ENCODE measurements around the gene ZBED5. TPM values are rescaled to one million over a fixed set of nuclear protein-coding genes. Genes with fewer than 3 reads are reported as not detected.

The ZBED5 gene
- total RNA-seq, 1 experiment from 2014 or later: 43.5 TPM

- H3K27ac ChIP-seq (ENCODE audit: low read depth, low read length, poor library complexity, severe bottlenecking): no peak overlapping the region
- intact Hi-C loops (cut with micrococcal nuclease; ENCODE audit: unreplicated experiment): no loop called here
- BruUV-seq (replicated peaks): no TSS peak
- no peak for DNase-seq (ENCODE audit: low spot score)
- no peaks in the 10 kb centered on the region for H3K9me3 ChIP-seq (ENCODE audit: low read depth, low read length, poor library complexity, severe bottlenecking)
- peaks cover 14% of the 10 kb centered on the region for H3K4me1 ChIP-seq (ENCODE audit: insufficient read depth, low read length, poor library complexity, severe bottlenecking)
- no peaks in the 10 kb centered on the region for H3K27me3 ChIP-seq (replicated peaks; ENCODE audit: insufficient read depth, low read depth, low read length, poor library complexity)
- TF ChIP-seq CTCF (conservative IDR thresholded peaks at IDR 0.05; ENCODE audit: low read depth, low read length) (no peak), EZH2 (IDR thresholded peaks at IDR 0.05; ENCODE audit: borderline replicate concordance, low read depth, low read length, poor library complexity, severe bottlenecking) (no peak)
- POLR2A ChIA-PET (ENCODE audit: low non-redundant PET): no interaction called here
- no peak overlapping the region for H3K4me3 ChIP-seq (ENCODE audit: low read depth, low read length, poor library complexity, severe bottlenecking)
- CTCF ChIA-PET: no interaction called here
- no peaks in the 10 kb centered on the region for H3K36me3 ChIP-seq (ENCODE audit: insufficient read depth, low read length, poor library complexity, severe bottlenecking)
Measured at GRCh38 chr11:10895285-10895684, 37.4 kb upstream of the ZBED5 start.

- Histone ChIP-seq H3K27ac (ENCODE audit: low read depth, low read length, poor library complexity, severe bottlenecking) (no peak overlapping the region), H3K27me3 (replicated peaks; ENCODE audit: insufficient read depth, low read depth, low read length, poor library complexity) (no peaks in the 10 kb centered on the region), H3K4me3 (ENCODE audit: low read depth, low read length, poor library complexity, severe bottlenecking) (no peak overlapping the region), H3K36me3 (ENCODE audit: insufficient read depth, low read length, poor library complexity, severe bottlenecking) (no peaks in the 10 kb centered on the region), H3K4me1 (ENCODE audit: insufficient read depth, low read length, poor library complexity, severe bottlenecking) (peaks cover 8% of the 10 kb centered on the region), H3K9me3 (ENCODE audit: low read depth, low read length, poor library complexity, severe bottlenecking) (no peaks in the 10 kb centered on the region)
- no peak for DNase-seq (ENCODE audit: low spot score)
- intact Hi-C loops (cut with micrococcal nuclease; ENCODE audit: unreplicated experiment): no loop called here
- no TSS peak for BruUV-seq (replicated peaks)
- ChIA-PET CTCF (no interaction called here), POLR2A (ENCODE audit: low non-redundant PET) (no interaction called here)
- TF ChIP-seq EZH2 (IDR thresholded peaks at IDR 0.05; ENCODE audit: borderline replicate concordance, low read depth, low read length, poor library complexity, severe bottlenecking) (no peak), CTCF (conservative IDR thresholded peaks at IDR 0.05; ENCODE audit: low read depth, low read length) (no peak)
Measured at GRCh38 chr11:10894666-10895065, 36.8 kb upstream of the ZBED5 start.

GRCh38 chr11:10893714-10894151 lies 35.9 kb upstream of the ZBED5 start:
- H3K4me1 ChIP-seq (ENCODE audit: insufficient read depth, low read length, poor library complexity, severe bottlenecking): no peaks in the 10 kb centered on the region
- intact Hi-C loops (cut with micrococcal nuclease; ENCODE audit: unreplicated experiment): no loop called here
- H3K27ac ChIP-seq (ENCODE audit: low read depth, low read length, poor library complexity, severe bottlenecking): no peak overlapping the region
- TF ChIP-seq CTCF (conservative IDR thresholded peaks at IDR 0.05; ENCODE audit: low read depth, low read length) (no peak), EZH2 (IDR thresholded peaks at IDR 0.05; ENCODE audit: borderline replicate concordance, low read depth, low read length, poor library complexity, severe bottlenecking) (no peak)
- H3K9me3 ChIP-seq (ENCODE audit: low read depth, low read length, poor library complexity, severe bottlenecking): no peaks in the 10 kb centered on the region
- no peaks in the 10 kb centered on the region for H3K27me3 ChIP-seq (replicated peaks; ENCODE audit: insufficient read depth, low read depth, low read length, poor library complexity)
- H3K4me3 ChIP-seq (ENCODE audit: low read depth, low read length, poor library complexity, severe bottlenecking): no peak overlapping the region
- BruUV-seq (replicated peaks): no TSS peak
- DNase-seq (ENCODE audit: low spot score): no peak
- CTCF ChIA-PET: interaction anchor here (0.9 kb wide), 1 partner anchor 15 kb away, joined by 4 read pairs; no protein-coding TSS in a partner anchor
- POLR2A ChIA-PET (ENCODE audit: low non-redundant PET): no interaction called here
- H3K36me3 ChIP-seq (ENCODE audit: insufficient read depth, low read length, poor library complexity, severe bottlenecking): no peaks in the 10 kb centered on the region

Data from A673 (cell line).